ENCODE results near the gene ATG4C. TPM values are rescaled to one million over a fixed set of nuclear protein-coding genes. Genes with fewer than 3 reads are reported as not detected.

Gene ATG4C
- total RNA-seq, 3 donors from 2014 or later (not counting 1 experiment from before 2014, with no cell fraction given): 4.8 to 9.7 (median 6.3) TPM

- no peak overlapping the region for H3K4me3 Mint-ChIP-seq
- Histone ChIP-seq H3K4me3 (ENCODE audit: low read length) (no peak overlapping the region), H3K4me1 (ENCODE audit: control insufficient read depth, insufficient read depth, low read length) (no peaks in the 10 kb centered on the region), H3K36me3 (ENCODE audit: control insufficient read depth, insufficient read depth, low read length) (no peaks in the 10 kb centered on the region), H3K27ac (ENCODE audit: low read length) (no peak overlapping the region), H3K9me3 (ENCODE audit: control insufficient read depth, insufficient read depth, low read length) (no peaks in the 10 kb centered on the region), H3K27me3 (ENCODE audit: control insufficient read depth, insufficient read depth, low read length) (peaks cover under 1% of the 10 kb centered on the region)
- no peaks in the 10 kb centered on the region for H3K4me1 Mint-ChIP-seq
- ATAC-seq: no peak
- no peak for DNase-seq
- no peaks in the 10 kb centered on the region for H3K36me3 Mint-ChIP-seq
- no peaks in the 10 kb centered on the region for H3K9me3 Mint-ChIP-seq
- intact Hi-C loops (cut with micrococcal nuclease): loop anchor here (5.0 kb wide), 1 partner anchor 353 kb away; no protein-coding TSS in a partner anchor
- whole genome bisulfite sequencing (ENCODE audit: insufficient coverage): 52% methylated on average over 2 of the region's 3 CpGs
- H3K27ac Mint-ChIP-seq: no peak overlapping the region
- peaks cover 6 to 32% of the 10 kb centered on the region in 2 donors for H3K27me3 Mint-ChIP-seq (ENCODE audit: low read depth in 2 of 2)
- TF ChIP-seq CTCF (IDR thresholded peaks at IDR 0.05): no peak
These were observed 39.0 kb upstream of the ATG4C start for GRCh38 chr1:62744611-62745577.

- intact Hi-C loops (cut with micrococcal nuclease): loop anchor here (2.0 to 5.0 kb wide), 2 partner anchors 354 to 663 kb away; no protein-coding TSS in a partner anchor
- DNase-seq: peak in 1 of 2 donors; percentile 64
These were observed 37.7 kb upstream of the ATG4C start for GRCh38 chr1:62746086-62746808.

GRCh38 chr1:62746809-62747138 is 37.2 kb upstream of the ATG4C start:
- no peaks in the 10 kb centered on the region for H3K4me1 ChIP-seq (ENCODE audit: control insufficient read depth, insufficient read depth, low read length)
- peaks cover 3% of the 10 kb centered on the region for H3K27me3 ChIP-seq (ENCODE audit: control insufficient read depth, insufficient read depth, low read length)
- Mint-ChIP-seq H3K4me1 (no peaks in the 10 kb centered on the region), H3K27me3 (ENCODE audit: low read depth in 2 of 2) (peaks cover 0 to 22% of the 10 kb centered on the region in 2 donors), H3K9me3 (no peaks in the 10 kb centered on the region), H3K36me3 (no peaks in the 10 kb centered on the region), H3K4me3 (no peak overlapping the region), H3K27ac (no peak overlapping the region)
- intact Hi-C loops (cut with micrococcal nuclease): loop anchor here (2.0 to 5.0 kb wide), 2 partner anchors 354 to 664 kb away; no protein-coding TSS in a partner anchor
- no peak overlapping the region for H3K27ac ChIP-seq (ENCODE audit: low read length)
- H3K4me3 ChIP-seq (ENCODE audit: low read length): no peak overlapping the region
- no peaks in the 10 kb centered on the region for H3K36me3 ChIP-seq (ENCODE audit: control insufficient read depth, insufficient read depth, low read length)
- peak; percentile 11 for TF ChIP-seq CTCF (IDR thresholded peaks at IDR 0.05)
- DNase-seq (no peak), ATAC-seq (no peak)
- no CpG with 5 or more reads among the region's 3 CpGs for WGBS (ENCODE audit: insufficient coverage)
- H3K9me3 ChIP-seq (ENCODE audit: control insufficient read depth, insufficient read depth, low read length): no peaks in the 10 kb centered on the region

More at GRCh38 chr1:62746086-62746808, 37.7 kb upstream of the ATG4C start:
- H3K4me1 ChIP-seq (ENCODE audit: control insufficient read depth, insufficient read depth, low read length): no peaks in the 10 kb centered on the region
- no peaks in the 10 kb centered on the region for H3K36me3 ChIP-seq (ENCODE audit: control insufficient read depth, insufficient read depth, low read length)
- ATAC-seq: no peak
- no peak overlapping the region for H3K4me3 ChIP-seq (ENCODE audit: low read length)
- Mint-ChIP-seq H3K4me1 (no peaks in the 10 kb centered on the region), H3K27me3 (ENCODE audit: low read depth in 2 of 2) (peaks cover 0 to 27% of the 10 kb centered on the region in 2 donors), H3K27ac (no peak overlapping the region), H3K4me3 (no peak overlapping the region), H3K36me3 (no peaks in the 10 kb centered on the region), H3K9me3 (no peaks in the 10 kb centered on the region)
- 73% methylated on average over 10 of the region's 12 CpGs for WGBS (ENCODE audit: insufficient coverage)
- peak; percentile 60 for TF ChIP-seq CTCF (IDR thresholded peaks at IDR 0.05)
- H3K27ac ChIP-seq (ENCODE audit: low read length): no peak overlapping the region
- no peaks in the 10 kb centered on the region for H3K9me3 ChIP-seq (ENCODE audit: control insufficient read depth, insufficient read depth, low read length)
- peaks cover 3% of the 10 kb centered on the region for H3K27me3 ChIP-seq (ENCODE audit: control insufficient read depth, insufficient read depth, low read length)
